ENCODE results near the gene DAPK2.

The DAPK2 gene

GRCh38 chr15:64051407-64052259 is 5.3 kb upstream of the DAPK2 start:
- Histone ChIP-seq H3K18ac (ENCODE audit: low read length) (no peak overlapping the region), H4K8ac (ENCODE audit: low read depth, low read length) (no peak overlapping the region), H3K79me2 (ENCODE audit: control insufficient read depth, insufficient read depth, low read length) (no peaks in the 10 kb centered on the region), H3K56ac (ENCODE audit: low read length) (no peak overlapping the region), H2BK5ac (ENCODE audit: low read length) (no peak overlapping the region), H3K4ac (ENCODE audit: low read depth, low read length) (no peak overlapping the region), H2BK15ac (replicated peaks; ENCODE audit: low read depth) (no peak overlapping the region), H3K27ac (ENCODE audit: low read depth, low read length) (no peak overlapping the region), H3K36me3 (ENCODE audit: control insufficient read depth, insufficient read depth, low read length) (no peaks in the 10 kb centered on the region), H3K4me3 (ENCODE audit: low read length) (no peak overlapping the region), H3K79me1 (ENCODE audit: low read length) (no peaks in the 10 kb centered on the region), H3K23ac (ENCODE audit: low read length) (no peak overlapping the region), H2AK5ac (ENCODE audit: low read length) (no peak overlapping the region), H3K4me2 (ENCODE audit: low read length) (no peak overlapping the region), H3K9ac (ENCODE audit: low read length) (no peak overlapping the region), H3K4me1 (ENCODE audit: control insufficient read depth, low read depth, low read length) (no peaks in the 10 kb centered on the region), H3K27me3 (ENCODE audit: insufficient read depth, low read length, poor library complexity) (no peaks in the 10 kb centered on the region), H4K5ac (ENCODE audit: low read length) (no peak overlapping the region), H2BK120ac (ENCODE audit: low read depth, low read length) (no peak overlapping the region)
- DNase-seq: no peak
- no CpG with 5 or more reads among the region's 6 CpGs for WGBS (ENCODE audit: extremely low coverage, insufficient coverage, low lambda C conversion rate)

DNA sequence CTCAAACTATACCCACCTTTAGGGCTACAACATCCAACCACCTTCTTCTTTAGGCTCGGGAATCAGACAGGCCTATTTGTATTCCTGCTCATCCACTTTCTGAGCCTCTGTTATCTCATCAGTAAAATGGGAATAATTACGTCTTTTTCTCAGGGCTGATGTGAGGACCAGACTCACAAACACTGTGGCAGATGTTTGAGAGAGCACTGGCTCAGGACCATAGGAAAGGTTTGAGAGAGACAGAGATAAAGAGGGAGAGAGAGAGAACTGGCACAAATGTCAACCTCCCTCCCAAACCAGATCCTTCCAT is 4.8 kb upstream of the DAPK2 start:
- WGBS (ENCODE audit: extremely low coverage, insufficient coverage, low lambda C conversion rate): no CpG with 5 or more reads among the region's 2 CpGs

DNA sequence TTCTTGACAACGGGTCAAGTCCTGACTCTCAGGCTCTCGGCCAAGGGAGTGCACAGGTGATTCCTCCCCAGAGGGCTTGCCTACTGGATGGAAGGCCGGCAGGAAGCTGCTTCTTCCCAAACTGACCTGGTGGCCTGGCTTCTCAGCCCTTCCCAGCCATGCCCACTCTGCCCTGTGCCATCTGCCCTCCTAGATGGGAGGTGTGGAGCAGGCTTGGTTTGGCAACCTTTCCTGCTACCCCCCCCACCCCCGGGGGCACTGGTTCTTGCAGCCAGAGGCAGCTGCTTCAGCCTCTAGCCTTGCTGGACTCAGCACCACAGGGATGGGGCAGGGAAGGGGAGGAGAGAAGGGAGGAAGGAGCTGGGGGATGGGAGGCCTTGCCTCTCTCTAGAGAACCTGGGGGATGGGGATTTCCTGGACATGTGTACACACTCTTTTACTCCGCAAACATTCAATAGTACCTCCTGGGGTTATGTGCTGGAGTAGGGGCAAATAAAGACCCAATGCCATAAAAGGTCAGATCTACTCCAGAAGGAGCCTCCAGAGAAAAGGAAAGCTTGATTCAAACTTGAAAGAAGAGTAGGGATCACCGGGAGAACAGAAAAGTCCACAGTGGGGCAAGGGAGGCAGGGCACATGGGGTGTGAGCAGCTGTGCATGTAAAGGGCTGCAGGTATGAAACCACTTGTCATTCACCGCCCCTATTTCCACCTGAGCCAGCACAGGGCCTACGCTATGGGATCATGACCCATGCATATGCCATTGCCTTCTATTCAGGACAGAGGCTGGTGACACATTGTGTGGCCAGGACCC is 4.2 kb upstream of the DAPK2 start:
- H3K4me3 ChIP-seq (ENCODE audit: low read length): no peak overlapping the region
- H3K27me3 ChIP-seq (ENCODE audit: insufficient read depth, low read length, poor library complexity): no peaks in the 10 kb centered on the region
- H2AK5ac ChIP-seq (ENCODE audit: low read length): no peak overlapping the region
- DNase-seq: no peak
- H3K27ac ChIP-seq (ENCODE audit: low read depth, low read length): no peak overlapping the region
- H2BK5ac ChIP-seq (ENCODE audit: low read length): no peak overlapping the region
- no peak overlapping the region for H3K18ac ChIP-seq (ENCODE audit: low read length)
- no peaks in the 10 kb centered on the region for H3K4me1 ChIP-seq (ENCODE audit: control insufficient read depth, low read depth, low read length)
- no peak overlapping the region for H3K4ac ChIP-seq (ENCODE audit: low read depth, low read length)
- no peak overlapping the region for H2BK15ac ChIP-seq (replicated peaks; ENCODE audit: low read depth)
- no peaks in the 10 kb centered on the region for H3K79me2 ChIP-seq (ENCODE audit: control insufficient read depth, insufficient read depth, low read length)
- no peaks in the 10 kb centered on the region for H3K36me3 ChIP-seq (ENCODE audit: control insufficient read depth, insufficient read depth, low read length)
- WGBS (ENCODE audit: extremely low coverage, insufficient coverage, low lambda C conversion rate): no CpG with 5 or more reads among the region's 8 CpGs
- H3K9ac ChIP-seq (ENCODE audit: low read length): no peak overlapping the region
- no peak overlapping the region for H3K23ac ChIP-seq (ENCODE audit: low read length)
- no peak overlapping the region for H3K4me2 ChIP-seq (ENCODE audit: low read length)
- H2BK120ac ChIP-seq (ENCODE audit: low read depth, low read length): no peak overlapping the region
- no peak overlapping the region for H4K5ac ChIP-seq (ENCODE audit: low read length)
- H4K8ac ChIP-seq (ENCODE audit: low read depth, low read length): no peak overlapping the region
- no peaks in the 10 kb centered on the region for H3K79me1 ChIP-seq (ENCODE audit: low read length)
- H3K56ac ChIP-seq (ENCODE audit: low read length): no peak overlapping the region

More for the DNA sequence above, 4.8 kb upstream of the DAPK2 start:
- H3K79me2 ChIP-seq (ENCODE audit: control insufficient read depth, insufficient read depth, low read length): no peaks in the 10 kb centered on the region
- H3K56ac ChIP-seq (ENCODE audit: low read length): no peak overlapping the region
- H3K4me1 ChIP-seq (ENCODE audit: control insufficient read depth, low read depth, low read length): no peaks in the 10 kb centered on the region
- no peak overlapping the region for H3K4me2 ChIP-seq (ENCODE audit: low read length)
- H3K27ac ChIP-seq (ENCODE audit: low read depth, low read length): no peak overlapping the region
- no peak overlapping the region for H3K9ac ChIP-seq (ENCODE audit: low read length)
- H3K4ac ChIP-seq (ENCODE audit: low read depth, low read length): no peak overlapping the region
- H4K5ac ChIP-seq (ENCODE audit: low read length): no peak overlapping the region
- no peak overlapping the region for H3K4me3 ChIP-seq (ENCODE audit: low read length)
- H2AK5ac ChIP-seq (ENCODE audit: low read length): no peak overlapping the region
- H3K36me3 ChIP-seq (ENCODE audit: control insufficient read depth, insufficient read depth, low read length): no peaks in the 10 kb centered on the region
- no peak overlapping the region for H3K23ac ChIP-seq (ENCODE audit: low read length)
- no peak overlapping the region for H2BK5ac ChIP-seq (ENCODE audit: low read length)
- no peaks in the 10 kb centered on the region for H3K79me1 ChIP-seq (ENCODE audit: low read length)
- H2BK120ac ChIP-seq (ENCODE audit: low read depth, low read length): no peak overlapping the region
- no peak overlapping the region for H4K8ac ChIP-seq (ENCODE audit: low read depth, low read length)
- H3K27me3 ChIP-seq (ENCODE audit: insufficient read depth, low read length, poor library complexity): no peaks in the 10 kb centered on the region
- DNase-seq: no peak
- no peak overlapping the region for H2BK15ac ChIP-seq (replicated peaks; ENCODE audit: low read depth)
- H3K18ac ChIP-seq (ENCODE audit: low read length): no peak overlapping the region

DNA sequence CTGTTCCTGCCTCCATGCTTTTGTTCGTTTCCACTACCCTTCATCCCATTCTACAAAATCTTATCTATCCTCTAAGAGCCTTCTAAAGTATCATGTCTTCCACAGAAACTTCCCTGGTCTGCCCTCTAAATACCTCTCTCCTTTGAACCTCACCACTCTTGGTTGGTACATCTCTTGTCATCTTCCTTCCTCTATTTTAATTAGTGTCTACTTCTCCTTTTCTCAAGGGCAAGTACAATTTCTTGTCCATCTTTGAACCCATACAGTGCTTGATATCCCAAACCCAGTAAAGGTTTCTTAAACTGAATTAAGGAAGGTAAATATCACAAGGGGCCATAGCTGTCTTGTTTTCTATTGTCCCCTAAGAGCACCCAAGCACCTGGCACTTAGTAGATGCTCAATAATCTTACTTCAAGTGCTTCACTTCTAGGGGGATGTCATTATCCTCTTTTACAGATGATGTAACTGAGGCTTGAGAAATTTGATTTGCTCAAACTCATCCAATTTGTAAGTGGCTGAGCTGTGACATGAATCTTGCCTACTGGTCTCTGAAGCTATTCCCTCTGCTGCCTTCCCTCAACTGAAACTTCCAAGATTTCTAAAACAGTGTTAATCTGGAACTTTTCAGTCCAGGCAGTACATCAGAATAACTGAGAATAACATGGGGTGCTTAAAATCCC is 2.6 kb upstream of the DAPK2 start:
- H2BK15ac ChIP-seq (replicated peaks; ENCODE audit: low read depth): no peak overlapping the region
- H3K9ac ChIP-seq (ENCODE audit: low read length): no peak overlapping the region
- no peak overlapping the region for H3K4ac ChIP-seq (ENCODE audit: low read depth, low read length)
- no peak overlapping the region for H3K27ac ChIP-seq (ENCODE audit: low read depth, low read length)
- H3K4me2 ChIP-seq (ENCODE audit: low read length): no peak overlapping the region
- H3K18ac ChIP-seq (ENCODE audit: low read length): no peak overlapping the region
- no peak overlapping the region for H4K5ac ChIP-seq (ENCODE audit: low read length)
- no peaks in the 10 kb centered on the region for H3K79me1 ChIP-seq (ENCODE audit: low read length)
- H3K79me2 ChIP-seq (ENCODE audit: control insufficient read depth, insufficient read depth, low read length): no peaks in the 10 kb centered on the region
- H2AK5ac ChIP-seq (ENCODE audit: low read length): no peak overlapping the region
- H4K8ac ChIP-seq (ENCODE audit: low read depth, low read length): no peak overlapping the region
- H3K4me3 ChIP-seq (ENCODE audit: low read length): no peak overlapping the region
- WGBS (ENCODE audit: extremely low coverage, insufficient coverage, low lambda C conversion rate): no CpG with 5 or more reads among the region's 1 CpG
- H3K27me3 ChIP-seq (ENCODE audit: insufficient read depth, low read length, poor library complexity): no peaks in the 10 kb centered on the region
- no peaks in the 10 kb centered on the region for H3K4me1 ChIP-seq (ENCODE audit: control insufficient read depth, low read depth, low read length)
- H3K36me3 ChIP-seq (ENCODE audit: control insufficient read depth, insufficient read depth, low read length): no peaks in the 10 kb centered on the region
- H2BK5ac ChIP-seq (ENCODE audit: low read length): no peak overlapping the region
- H3K56ac ChIP-seq (ENCODE audit: low read length): no peak overlapping the region
- no peak overlapping the region for H3K23ac ChIP-seq (ENCODE audit: low read length)
- no peak overlapping the region for H2BK120ac ChIP-seq (ENCODE audit: low read depth, low read length)
- no peak for DNase-seq

- Histone ChIP-seq H2BK120ac (ENCODE audit: low read depth, low read length) (no peak overlapping the region), H2BK5ac (ENCODE audit: low read length) (no peak overlapping the region), H2BK15ac (replicated peaks; ENCODE audit: low read depth) (no peak overlapping the region), H4K5ac (ENCODE audit: low read length) (no peak overlapping the region), H4K8ac (ENCODE audit: low read depth, low read length) (no peak overlapping the region), H3K23ac (ENCODE audit: low read length) (no peak overlapping the region), H3K4me3 (ENCODE audit: low read length) (no peak overlapping the region), H3K79me2 (ENCODE audit: control insufficient read depth, insufficient read depth, low read length) (no peaks in the 10 kb centered on the region), H3K79me1 (ENCODE audit: low read length) (no peaks in the 10 kb centered on the region), H3K4ac (ENCODE audit: low read depth, low read length) (no peak overlapping the region), H3K27me3 (ENCODE audit: insufficient read depth, low read length, poor library complexity) (no peaks in the 10 kb centered on the region), H3K4me2 (ENCODE audit: low read length) (peak overlapping the region; percentile 41), H3K18ac (ENCODE audit: low read length) (no peak overlapping the region), H2AK5ac (ENCODE audit: low read length) (no peak overlapping the region), H3K4me1 (ENCODE audit: control insufficient read depth, low read depth, low read length) (no peaks in the 10 kb centered on the region), H3K36me3 (ENCODE audit: control insufficient read depth, insufficient read depth, low read length) (no peaks in the 10 kb centered on the region), H3K27ac (ENCODE audit: low read depth, low read length) (no peak overlapping the region), H3K56ac (ENCODE audit: low read length) (peak overlapping the region; percentile 66), H3K9ac (ENCODE audit: low read length) (peak overlapping the region; percentile 50)
- DNase-seq: no peak
- WGBS (ENCODE audit: extremely low coverage, insufficient coverage, low lambda C conversion rate): no CpG with 5 or more reads among the region's 76 CpGs
Measured at GRCh38 chr15:64045774-64046420, 388 bp downstream of the DAPK2 start.
